ENCODE measurements around the gene TBC1D22A.

TBC1D22A gene

GRCh38 chr22:47107431-47107830, 345.0 kb downstream of the TBC1D22A start:
- no peak overlapping the region for H3K4me2 ChIP-seq (ENCODE audit: low read length)
- no peak overlapping the region for H3K4me3 ChIP-seq (ENCODE audit: low read depth, low read length, poor library complexity, severe bottlenecking)
- no peaks in the 10 kb centered on the region for H3K79me2 ChIP-seq (ENCODE audit: insufficient read depth, low read length)
- H3K9ac ChIP-seq (ENCODE audit: low read length), result no peak overlapping the region
- H3K36me3 ChIP-seq (ENCODE audit: insufficient read depth, low read length), result peaks cover 5% of the 10 kb centered on the region; the same call in 1 of the 2 replicates
- H3K27me3 ChIP-seq (ENCODE audit: insufficient read depth, low read length), result no peaks in the 10 kb centered on the region
- no peaks in the 10 kb centered on the region for H3F3A ChIP-seq (ENCODE audit: insufficient read depth, low read length)
- no peaks in the 10 kb centered on the region for H3K4me1 ChIP-seq (ENCODE audit: insufficient read depth, low read length, severe bottlenecking)
- no peaks in the 10 kb centered on the region for H4K20me1 ChIP-seq (ENCODE audit: insufficient read depth, low read length)
- no peak overlapping the region for H3K27ac ChIP-seq (ENCODE audit: low read depth, low read length, poor library complexity, severe bottlenecking)
- no peaks in the 10 kb centered on the region for H3K9me2 ChIP-seq (ENCODE audit: low read depth, low read length)
- H3K9me3 ChIP-seq (ENCODE audit: low read length), result no peaks in the 10 kb centered on the region
- TF ChIP-seq CTCF (IDR thresholded peaks at IDR 0.05; ENCODE audit: low read length), result no peak
- TF ChIP-seq EZH2 (IDR thresholded peaks at IDR 0.05; ENCODE audit: borderline replicate concordance, low read length), result no peak
- H2AFZ ChIP-seq (ENCODE audit: low read length), result no peak overlapping the region

DNA sequence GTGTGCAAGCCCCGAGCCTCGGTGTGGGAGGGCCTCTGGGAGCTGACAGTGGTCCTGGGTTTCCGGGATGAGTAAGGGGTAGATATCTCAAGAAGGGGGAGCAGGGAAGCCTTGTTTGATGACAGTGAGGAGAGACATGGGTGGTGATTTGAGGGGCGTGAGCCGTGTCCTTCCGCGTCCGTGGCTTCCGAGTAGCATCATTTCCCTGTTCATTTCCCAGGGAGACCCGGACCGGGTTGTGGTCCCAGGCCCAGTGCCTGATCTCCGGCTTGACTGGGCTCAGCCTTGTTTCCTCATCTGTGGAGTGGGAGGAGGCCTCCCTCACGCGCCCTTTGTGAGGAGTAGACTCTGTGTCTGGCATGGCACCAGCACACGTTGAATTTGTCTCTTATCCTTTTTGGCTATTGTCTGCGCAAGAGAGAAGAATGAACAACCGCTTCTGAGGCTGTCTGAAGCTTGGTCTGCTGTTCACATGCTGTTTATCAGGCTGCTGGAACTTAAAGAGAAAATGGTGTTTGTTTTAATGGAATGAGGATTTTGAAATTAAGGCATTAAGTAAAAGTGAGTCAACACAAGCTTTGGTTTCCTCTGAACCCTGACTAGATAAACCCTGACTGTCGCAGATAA, 348.5 kb downstream of the TBC1D22A start:
- Histone ChIP-seq H3K9me2 (ENCODE audit: low read depth, low read length) (no peaks in the 10 kb centered on the region), H4K20me1 (ENCODE audit: insufficient read depth, low read length) (no peaks in the 10 kb centered on the region), H3K9ac (ENCODE audit: low read length) (no peak overlapping the region), H3K4me1 (ENCODE audit: insufficient read depth, low read length, severe bottlenecking) (no peaks in the 10 kb centered on the region), H3K4me2 (ENCODE audit: low read length) (no peak overlapping the region), H3K36me3 (ENCODE audit: insufficient read depth, low read length) (peaks cover 5% of the 10 kb centered on the region; the same call in 1 of the 2 replicates), H2AFZ (ENCODE audit: low read length) (no peak overlapping the region), H3K27me3 (ENCODE audit: insufficient read depth, low read length) (no peaks in the 10 kb centered on the region), H3F3A (ENCODE audit: insufficient read depth, low read length) (no peaks in the 10 kb centered on the region), H3K4me3 (ENCODE audit: low read depth, low read length, poor library complexity, severe bottlenecking) (no peak overlapping the region), H3K9me3 (ENCODE audit: low read length) (no peaks in the 10 kb centered on the region), H3K27ac (ENCODE audit: low read depth, low read length, poor library complexity, severe bottlenecking) (no peak overlapping the region), H3K79me2 (ENCODE audit: insufficient read depth, low read length) (no peaks in the 10 kb centered on the region)
- no peak for TF ChIP-seq EZH2 (IDR thresholded peaks at IDR 0.05; ENCODE audit: borderline replicate concordance, low read length)
- no peak for TF ChIP-seq CTCF (IDR thresholded peaks at IDR 0.05; ENCODE audit: low read length)

DNA sequence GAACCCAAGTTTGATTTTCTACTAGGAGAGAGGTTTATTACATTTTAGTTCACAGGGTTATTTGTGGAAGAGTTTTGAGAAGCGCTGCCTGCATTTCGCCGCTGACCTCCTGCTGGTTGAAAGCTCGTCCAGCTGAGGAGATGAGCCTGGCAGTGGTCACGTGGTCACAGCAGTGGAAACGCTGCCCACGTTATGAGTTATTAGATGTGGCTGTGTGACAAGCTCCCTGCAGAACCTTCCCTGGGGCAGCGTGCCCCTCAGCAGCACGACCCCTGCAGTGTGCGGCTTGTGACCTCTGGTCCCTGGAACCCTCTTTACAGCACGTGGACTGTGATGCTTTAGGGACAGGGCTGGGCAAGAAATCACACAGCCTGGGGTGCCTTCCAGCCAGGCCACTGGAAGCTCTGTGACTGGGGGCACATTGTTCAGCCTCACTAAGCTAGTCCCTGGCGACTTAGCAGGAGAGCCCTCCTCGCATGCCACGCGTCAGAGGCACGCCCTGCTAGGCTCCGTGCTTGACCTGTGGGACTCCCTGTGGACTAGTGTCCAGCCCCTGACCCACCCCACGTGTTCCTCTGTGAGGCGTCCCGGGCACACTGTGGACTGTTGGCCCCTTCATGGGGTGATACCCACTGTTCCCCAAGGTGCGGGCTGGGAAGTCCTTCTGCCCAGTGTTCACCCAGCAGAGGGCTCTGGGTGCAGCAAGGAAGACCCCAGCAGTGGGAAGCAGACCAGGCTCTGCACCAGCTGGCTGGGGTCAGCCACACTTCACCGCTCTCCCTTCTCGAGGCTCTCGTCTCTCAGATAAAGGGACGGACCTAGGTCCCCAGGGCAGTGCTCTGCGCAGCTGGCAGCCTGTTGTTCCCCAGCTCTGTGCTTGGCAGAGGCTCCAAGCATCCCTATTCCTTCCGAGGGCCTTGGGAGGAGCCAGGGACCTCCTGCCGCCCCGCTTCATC, 349.5 kb downstream of the TBC1D22A start:
- no peaks in the 10 kb centered on the region for H3F3A ChIP-seq (ENCODE audit: insufficient read depth, low read length)
- no peaks in the 10 kb centered on the region for H3K9me2 ChIP-seq (ENCODE audit: low read depth, low read length)
- TF ChIP-seq EZH2 (IDR thresholded peaks at IDR 0.05; ENCODE audit: borderline replicate concordance, low read length) (no peak), CTCF (IDR thresholded peaks at IDR 0.05; ENCODE audit: low read length) (no peak)
- no peak overlapping the region for H3K27ac ChIP-seq (ENCODE audit: low read depth, low read length, poor library complexity, severe bottlenecking)
- no peak overlapping the region for H2AFZ ChIP-seq (ENCODE audit: low read length)
- no peaks in the 10 kb centered on the region for H3K9me3 ChIP-seq (ENCODE audit: low read length)
- H3K4me1 ChIP-seq (ENCODE audit: insufficient read depth, low read length, severe bottlenecking), result no peaks in the 10 kb centered on the region
- no peak overlapping the region for H3K9ac ChIP-seq (ENCODE audit: low read length)
- no peak overlapping the region for H3K4me3 ChIP-seq (ENCODE audit: low read depth, low read length, poor library complexity, severe bottlenecking)
- H3K4me2 ChIP-seq (ENCODE audit: low read length), result no peak overlapping the region
- peaks cover 5% of the 10 kb centered on the region; the same call in 1 of the 2 replicates for H3K36me3 ChIP-seq (ENCODE audit: insufficient read depth, low read length)
- H3K27me3 ChIP-seq (ENCODE audit: insufficient read depth, low read length), result no peaks in the 10 kb centered on the region
- no peaks in the 10 kb centered on the region for H4K20me1 ChIP-seq (ENCODE audit: insufficient read depth, low read length)
- no peaks in the 10 kb centered on the region for H3K79me2 ChIP-seq (ENCODE audit: insufficient read depth, low read length)
